ENCODE data around the gene CD82.

DNA sequence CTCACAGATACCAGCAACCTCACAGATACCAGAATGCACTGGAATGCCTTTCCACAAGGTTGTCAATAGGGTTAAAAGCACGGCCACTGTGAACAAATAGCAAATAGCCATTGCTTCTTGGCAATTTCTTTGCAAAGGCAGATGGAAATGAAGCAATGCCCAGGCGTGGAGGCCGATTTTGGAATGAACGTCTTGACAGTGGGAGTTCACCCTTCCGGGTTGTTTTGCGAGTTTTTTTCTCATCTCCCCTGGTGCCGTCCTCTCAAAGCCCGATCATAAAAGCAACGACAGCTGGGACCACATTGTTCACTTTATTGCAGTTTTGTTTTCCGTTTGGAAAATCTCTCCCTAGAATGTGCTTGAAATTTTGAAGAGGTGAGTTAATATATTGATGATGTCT is 38.0 kb upstream of the CD82 start:
- TF ChIP-seq CTCF (conservative IDR thresholded peaks at IDR 0.05): no peak
- no peak for TF ChIP-seq ZFX (IDR thresholded peaks at IDR 0.05)
